ENCODE results near the gene SMG7. TPM values are rescaled to one million over a fixed set of nuclear protein-coding genes. Genes with fewer than 3 reads are reported as not detected.
A peak's percentile ranks its signal among the peaks of the same experiment; 100 is the strongest.

Gene SMG7
- total RNA-seq, 2 experiments from 2014 or later: 45.0 to 185 TPM

- POLR2A ChIA-PET: interaction anchor here (0.6 to 2.3 kb wide), 12 partner anchors 7 to 395 kb away, joined by 3 to 14 read pairs (median 4); partner anchors contain the start of gene NCF2
- Histone ChIP-seq H3K9me3 (ENCODE audit: low read length) (no peaks in the 10 kb centered on the region), H3K4me2 (ENCODE audit: low read length) (peak overlapping the region; percentile 41; the same call in 1 of the 2 replicates), H3K4me3 (ENCODE audit: low read depth, low read length, poor library complexity, severe bottlenecking) (no peak overlapping the region), H3K79me2 (ENCODE audit: insufficient read depth, low read depth, low read length) (no peaks in the 10 kb centered on the region), H2AFZ (ENCODE audit: low read length) (no peak overlapping the region), H4K20me1 (ENCODE audit: insufficient read depth, low read length) (no peaks in the 10 kb centered on the region), H3K9me2 (ENCODE audit: insufficient read depth, low read length) (no peaks in the 10 kb centered on the region), H3K27ac (ENCODE audit: low read depth, low read length, poor library complexity, severe bottlenecking) (no peak overlapping the region), H3K36me3 (ENCODE audit: insufficient read depth, low read length) (no peaks in the 10 kb centered on the region), H3K4me1 (ENCODE audit: insufficient read depth, low read length, poor library complexity, severe bottlenecking) (peaks cover 37% of the 10 kb centered on the region)
- intact Hi-C loops (cut with micrococcal nuclease; ENCODE audit: unreplicated experiment): loop anchor here (2.0 kb wide), 1 partner anchor 109 kb away; no protein-coding TSS in a partner anchor
- TF ChIP-seq EZH2phosphoT487 (IDR thresholded peaks at IDR 0.05; ENCODE audit: borderline replicate concordance, low read depth, low read length) (no peak), CTCF (conservative IDR thresholded peaks at IDR 0.05; ENCODE audit: low read length) (peak; percentile 56)
- peak; percentile 38 for DNase-seq (ENCODE audit: low spot score)
- no TSS peak for BruUV-seq (replicated peaks)
- CTCF ChIA-PET (ENCODE audit: unreplicated experiment): interaction anchor here (1.0 to 1.1 kb wide), 2 partner anchors 11 to 304 kb away, joined by 3 read pairs; no protein-coding TSS in a partner anchor
These were observed 108.0 kb downstream of the SMG7 start for GRCh38 chr1:183580281-183580682.

- Histone ChIP-seq H3K4me2 (ENCODE audit: low read length) (no peak overlapping the region), H3K9me3 (ENCODE audit: low read length) (no peaks in the 10 kb centered on the region), H3K4me1 (ENCODE audit: insufficient read depth, low read length, poor library complexity, severe bottlenecking) (peaks cover 44% of the 10 kb centered on the region), H4K20me1 (ENCODE audit: insufficient read depth, low read length) (no peaks in the 10 kb centered on the region), H3K79me2 (ENCODE audit: insufficient read depth, low read depth, low read length) (no peaks in the 10 kb centered on the region), H3K4me3 (ENCODE audit: low read depth, low read length, poor library complexity, severe bottlenecking) (no peak overlapping the region), H3K27ac (ENCODE audit: low read depth, low read length, poor library complexity, severe bottlenecking) (no peak overlapping the region), H2AFZ (ENCODE audit: low read length) (no peak overlapping the region), H3K9me2 (ENCODE audit: insufficient read depth, low read length) (no peaks in the 10 kb centered on the region), H3K36me3 (ENCODE audit: insufficient read depth, low read length) (no peaks in the 10 kb centered on the region)
- POLR2A ChIA-PET: interaction anchor here (0.6 to 1.6 kb wide), 2 partner anchors 20 to 112 kb away, joined by 3 to 5 read pairs; no protein-coding TSS in a partner anchor
- DNase-seq (ENCODE audit: low spot score): no peak
- TF ChIP-seq CTCF (conservative IDR thresholded peaks at IDR 0.05; ENCODE audit: low read length): no peak
- TF ChIP-seq EZH2phosphoT487 (IDR thresholded peaks at IDR 0.05; ENCODE audit: borderline replicate concordance, low read depth, low read length): no peak
- CTCF ChIA-PET (ENCODE audit: unreplicated experiment): no interaction called here
- BruUV-seq (replicated peaks): no TSS peak
- intact Hi-C loops (cut with micrococcal nuclease; ENCODE audit: unreplicated experiment): no loop called here
These were observed 109.9 kb downstream of the SMG7 start for GRCh38 chr1:183582021-183582713.

- peaks cover 4% of the 10 kb centered on the region; the same call in 1 of the 2 replicates for H3K79me2 ChIP-seq (ENCODE audit: insufficient read depth, low read depth, low read length)
- no peaks in the 10 kb centered on the region for H4K20me1 ChIP-seq (ENCODE audit: insufficient read depth, low read length)
- no TSS peak for BruUV-seq (replicated peaks)
- intact Hi-C loops (cut with micrococcal nuclease; ENCODE audit: unreplicated experiment): no loop called here
- peaks cover 51% of the 10 kb centered on the region for H3K4me1 ChIP-seq (ENCODE audit: insufficient read depth, low read length, poor library complexity, severe bottlenecking)
- no peak overlapping the region for H3K27ac ChIP-seq (ENCODE audit: low read depth, low read length, poor library complexity, severe bottlenecking)
- peak overlapping the region; percentile 69 for H3K4me2 ChIP-seq (ENCODE audit: low read length)
- no peaks in the 10 kb centered on the region for H3K36me3 ChIP-seq (ENCODE audit: insufficient read depth, low read length)
- TF ChIP-seq EZH2phosphoT487 (IDR thresholded peaks at IDR 0.05; ENCODE audit: borderline replicate concordance, low read depth, low read length) (no peak), CTCF (conservative IDR thresholded peaks at IDR 0.05; ENCODE audit: low read length) (no peak)
- H3K9me2 ChIP-seq (ENCODE audit: insufficient read depth, low read length): no peaks in the 10 kb centered on the region
- DNase-seq (ENCODE audit: low spot score): no peak
- no peaks in the 10 kb centered on the region for H3K9me3 ChIP-seq (ENCODE audit: low read length)
- ChIA-PET POLR2A (interaction anchor here (1.6 kb wide), 1 partner anchor 21 kb away, joined by 5 read pairs; no protein-coding TSS in a partner anchor), CTCF (ENCODE audit: unreplicated experiment) (no interaction called here)
- no peak overlapping the region for H3K4me3 ChIP-seq (ENCODE audit: low read depth, low read length, poor library complexity, severe bottlenecking)
- H2AFZ ChIP-seq (ENCODE audit: low read length): peak overlapping the region; percentile 49; the same call in 1 of the 2 replicates
These were observed 111.2 kb downstream of the SMG7 start for GRCh38 chr1:183583466-183583865.
